ENCODE results near the gene HRG.
"Not testable (repeated sequence)": the region's sequence is repeated elsewhere in the genome, so short reads cannot be mapped to it uniquely, and the experiment has no call there.

DNA sequence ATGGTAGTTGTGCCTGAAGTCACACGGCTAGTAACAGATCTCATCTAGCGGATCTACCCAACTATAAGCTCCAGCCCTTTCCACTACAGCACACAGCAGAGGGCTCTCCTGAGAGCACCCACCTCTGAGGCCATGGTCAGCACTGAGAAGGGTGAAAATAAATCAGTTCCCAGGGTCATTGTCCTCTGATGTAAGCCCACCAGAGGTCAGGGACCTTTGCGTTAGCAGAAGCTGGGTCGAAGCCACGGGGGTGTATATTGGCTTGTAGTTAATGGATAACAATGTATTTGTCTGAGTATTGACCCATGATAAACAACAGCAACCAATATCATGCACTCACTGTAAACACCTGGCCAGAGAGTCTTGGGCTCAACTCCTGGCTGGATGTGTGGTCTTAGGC lies 31.6 kb upstream of the HRG start:
- TF ChIP-seq CTCF (IDR thresholded peaks at IDR 0.05; ENCODE audit: low read depth, low read length, poor library complexity, severe bottlenecking); EZH2phosphoT487 (IDR thresholded peaks at IDR 0.05; ENCODE audit: borderline replicate concordance, low read length): not testable (repeated sequence)

Data from DOHH2 (cell line).